H9 (cell line): ENCODE results near the gene ZBTB25. TPM values are rescaled to one million over a fixed set of nuclear protein-coding genes. Genes with fewer than 3 reads are reported as not detected.

Source experiments
- DNase-seq: peaks from one replicate; pipeline ENCODE4 v3.0.0-alpha.2; 2017
- H2AFZ ChIP-seq: one replicate; pipeline ENCODE4 v1.6.1; 2013; ENCODE audit warnings: mild to moderate bottlenecking, low read length, control low read depth, moderate library complexity
- H2AK5ac ChIP-seq: 2 replicates; pipeline ENCODE4 v1.6.1; 2013; ENCODE audit warnings: low read length, control low read depth, mixed read lengths; ENCODE audit not compliant: insufficient read length
- H2BK120ac ChIP-seq: one replicate; pipeline ENCODE4 v1.6.1; 2013; ENCODE audit warnings: low read depth, mild to moderate bottlenecking, low read length, control low read depth, inconsistent platforms; ENCODE audit not compliant: poor library complexity, severe bottlenecking
- H2BK12ac ChIP-seq: 2 replicates; pipeline ENCODE4 v1.6.1; 2013; ENCODE audit warnings: low read length, control low read depth, mixed read lengths, low read depth; ENCODE audit not compliant: insufficient read length
- H2BK15ac ChIP-seq: 2 replicates; pipeline ENCODE4 v1.6.1; 2013; ENCODE audit warnings: low read depth, low read length, control low read depth
- H2BK20ac ChIP-seq: one replicate; pipeline ENCODE4 v1.6.1; 2013; ENCODE audit warnings: low read depth, mild to moderate bottlenecking, low read length, control low read depth, inconsistent platforms; ENCODE audit not compliant: poor library complexity, severe bottlenecking
- H2BK5ac ChIP-seq: 2 replicates; pipeline ENCODE4 v1.6.1; 2013; ENCODE audit warnings: low read length, control low read depth, mixed read lengths; ENCODE audit not compliant: insufficient read length
- H3K14ac ChIP-seq: 2 replicates; pipeline ENCODE4 v1.6.1; 2013; ENCODE audit warnings: low read length, control low read depth; ENCODE audit not compliant: insufficient read depth
- H3K18ac ChIP-seq: 2 replicates; pipeline ENCODE4 v1.6.1; 2013; ENCODE audit warnings: low read depth, mild to moderate bottlenecking, mixed read lengths, low read length, control low read depth; ENCODE audit not compliant: insufficient read length
- H3K23ac ChIP-seq: 2 replicates; pipeline ENCODE4 v1.6.1; 2013; ENCODE audit warnings: low read length, control low read depth, mixed read lengths, low read depth; ENCODE audit not compliant: insufficient read length
- H3K23me2 ChIP-seq: 2 replicates; pipeline ENCODE4 v1.6.1; 2013; ENCODE audit warnings: low read depth, mild to moderate bottlenecking, mixed read lengths, low read length, control low read depth; ENCODE audit not compliant: insufficient read length, poor library complexity, severe bottlenecking
- H3K27ac ChIP-seq: 2 replicates; pipeline ENCODE4 v1.5.1; 2013; ENCODE audit warnings: low read length, control low read depth, mixed read lengths, low read depth; ENCODE audit not compliant: insufficient read length
- H3K27me3 ChIP-seq: 2 replicates; pipeline ENCODE4 v1.6.1; 2013; ENCODE audit warnings: low read length, control low read depth, inconsistent platforms; ENCODE audit not compliant: insufficient read depth
- H3K4ac ChIP-seq: 2 replicates; pipeline ENCODE4 v1.6.1; 2013; ENCODE audit warnings: low read depth, mild to moderate bottlenecking, control low read depth, inconsistent platforms, low read length, moderate library complexity
- H3K4me1 ChIP-seq: 2 replicates; pipeline ENCODE4 v1.6.1; 2013; ENCODE audit warnings: low read length, control low read depth, inconsistent platforms; ENCODE audit not compliant: insufficient read depth
- H3K4me2 ChIP-seq: 2 replicates; pipeline ENCODE4 v1.6.1; 2013; ENCODE audit warnings: low read length, control low read depth, mixed read lengths; ENCODE audit not compliant: insufficient read length, insufficient read depth
- H3K56ac ChIP-seq: 2 replicates; pipeline ENCODE4 v1.6.1; 2013; ENCODE audit warnings: low read depth, mild to moderate bottlenecking, mixed read lengths, low read length, control low read depth; ENCODE audit not compliant: insufficient read length
- H3K79me1 ChIP-seq: 2 replicates; pipeline ENCODE4 v1.6.1; 2013; ENCODE audit warnings: low read depth, mild to moderate bottlenecking, moderate library complexity, low read length, control low read depth, inconsistent platforms; ENCODE audit not compliant: insufficient read depth, poor library complexity, severe bottlenecking
- H3K79me2 ChIP-seq: 2 replicates; pipeline ENCODE4 v1.6.1; 2013; ENCODE audit warnings: low read length, control low read depth, inconsistent platforms; ENCODE audit not compliant: insufficient read depth
- H3K9ac ChIP-seq: 2 replicates; pipeline ENCODE4 v1.6.1; 2013; ENCODE audit warnings: low read length, control low read depth, mixed read lengths; ENCODE audit not compliant: insufficient read length; ENCODE audit errors: extremely low read depth
- H3K9me3 ChIP-seq: one replicate; pipeline ENCODE4 v1.6.1; 2013; ENCODE audit warnings: low read depth, low read length, inconsistent platforms; ENCODE audit not compliant: control insufficient read depth
- H3T11ph ChIP-seq: one replicate; pipeline ENCODE4 v1.6.1; 2013; ENCODE audit warnings: mild to moderate bottlenecking, low read length, control low read depth, inconsistent platforms
- H4K20me1 ChIP-seq: one replicate; pipeline ENCODE4 v1.6.1; 2013; ENCODE audit not compliant: control insufficient read depth, insufficient read length, insufficient read depth
- H4K5ac ChIP-seq: 2 replicates; pipeline ENCODE4 v1.6.1; 2013; ENCODE audit warnings: low read depth, mild to moderate bottlenecking, mixed read lengths, low read length, control low read depth; ENCODE audit not compliant: insufficient read length
- H4K8ac ChIP-seq: replicated peaks from 2 replicates; pipeline ENCODE4 v1.6.1; 2013; ENCODE audit warnings: low read length, control low read depth, mixed read lengths, low read depth; ENCODE audit not compliant: insufficient read length
- H4K91ac ChIP-seq: 2 replicates; pipeline ENCODE4 v1.6.1; 2013; ENCODE audit warnings: low read depth, mild to moderate bottlenecking, moderate library complexity, mixed read lengths, low read length, control low read depth; ENCODE audit not compliant: insufficient read length
- H3K27ac Mint-ChIP-seq, 3 experiments: 2 replicates in 2 of 3; 3 replicates in 1 of 3; pipeline ENCODE4 v1.8.0; 2020 to 2021; ENCODE audit warnings: mixed read lengths in 3 of 3, mild to moderate bottlenecking in 1 of 3, moderate library complexity in 1 of 3
- H3K27me3 Mint-ChIP-seq: 2 replicates; pipeline ENCODE4 v1.8.0; 2021; ENCODE audit warnings: low read depth, mild to moderate bottlenecking, moderate library complexity, mixed read lengths
- H3K36me3 Mint-ChIP-seq, 3 experiments: 2 replicates in 2 of 3; 3 replicates in 1 of 3; pipeline ENCODE4 v1.8.0; 2020 to 2021; ENCODE audit warnings: low read depth in 3 of 3, mixed read lengths in 3 of 3; ENCODE audit not compliant: insufficient read depth in 1 of 3
- H3K4me1 Mint-ChIP-seq, 2 experiments: 2 replicates each; pipeline ENCODE4 v1.8.0; 2020; ENCODE audit warnings: mixed read lengths in 2 of 2
- H3K4me3 Mint-ChIP-seq, 2 experiments: 2 replicates in 1 of 2; 3 replicates in 1 of 2; pipeline ENCODE4 v1.8.0; 2020 to 2021; ENCODE audit warnings: mild to moderate bottlenecking in 2 of 2, mixed read lengths in 2 of 2, moderate library complexity in 1 of 2
- H3K9me3 Mint-ChIP-seq, 2 experiments: 2 replicates in 1 of 2; 3 replicates in 1 of 2; pipeline ENCODE4 v1.8.0; 2020; ENCODE audit warnings: mild to moderate bottlenecking in 2 of 2, mixed read lengths in 2 of 2, moderate library complexity in 1 of 2
- CTCF ChIP-seq: fragments of 200-600 bp; sonication (generic); conservative IDR thresholded peaks from 3 replicates; pipeline ENCODE4 v1.8.0; 2021; ENCODE audit warnings: antibody characterized with exemption, mild to moderate bottlenecking
- WGBS: extraction: QIAGEN DNeasy Blood & Tissue Kit; methylation state at CpG from one replicate; pipeline ENCODE4 v1.1.7; 2013; ENCODE audit warnings: missing lambda C conversion rate, low lambda C conversion rate, mixed read lengths; ENCODE audit not compliant: insufficient read length; ENCODE audit errors: extremely low coverage; 5-methylcytosine and 5-hydroxymethylcytosine counted together
- total RNA-seq: library from RNA; stranded (reverse); gene quantifications from 2 replicates; pipeline ENCODE4 v1.2.1, GENCODE V29; 2021

The ZBTB25 gene
- total RNA-seq, 1 experiment from 2014 or later, result 8.2 TPM

- no peak overlapping the region for H2BK120ac ChIP-seq
- H3K79me2 ChIP-seq, result no peaks in the 10 kb centered on the region
- H3K4me2 ChIP-seq, result no peak overlapping the region
- H3K18ac ChIP-seq, result no peak overlapping the region
- no peak overlapping the region for H3K9ac ChIP-seq
- no peaks in the 10 kb centered on the region for H3K9me3 Mint-ChIP-seq
- H3K4ac ChIP-seq, result no peak overlapping the region
- no peak overlapping the region for H2AK5ac ChIP-seq
- H3K79me1 ChIP-seq, result no peaks in the 10 kb centered on the region
- H3K14ac ChIP-seq, result no peak overlapping the region
- H4K91ac ChIP-seq, result no peak overlapping the region
- H3K27ac Mint-ChIP-seq, result peak overlapping the region in 1 of 3 experiments; percentile 50; a peak in 1 of 7 replicates
- H2BK15ac ChIP-seq, result no peak overlapping the region
- H3K4me1 ChIP-seq, result no peaks in the 10 kb centered on the region
- no peak overlapping the region for H3K56ac ChIP-seq
- no peaks in the 10 kb centered on the region for H4K20me1 ChIP-seq
- no CpG with 5 or more reads among the region's 3 CpGs for WGBS
- no peak overlapping the region for H2BK12ac ChIP-seq
- no peak overlapping the region for H4K5ac ChIP-seq
- no peak overlapping the region for H3T11ph ChIP-seq
- peaks cover 11 to 13% of the 10 kb centered on the region in 2 experiments for H3K4me1 Mint-ChIP-seq
- H2AFZ ChIP-seq, result no peak overlapping the region
- H3K9me3 ChIP-seq, result no peaks in the 10 kb centered on the region
- H3K27me3 Mint-ChIP-seq, result peaks cover 1% of the 10 kb centered on the region; the same call in 1 of the 2 replicates
- H2BK20ac ChIP-seq, result no peak overlapping the region
- H3K36me3 Mint-ChIP-seq, result peaks cover 14 to 43% (median 18%) of the 10 kb centered on the region in 3 experiments; a peak in 6 of 7 replicates
- peaks cover 14% of the 10 kb centered on the region for H3K23me2 ChIP-seq
- TF ChIP-seq CTCF, result no peak
- no peak for DNase-seq
- no peak overlapping the region for H3K23ac ChIP-seq
- H2BK5ac ChIP-seq, result no peak overlapping the region
- H3K27me3 ChIP-seq, result no peaks in the 10 kb centered on the region
- no peak overlapping the region for H4K8ac ChIP-seq
- no peak overlapping the region for H3K27ac ChIP-seq
- H3K4me3 Mint-ChIP-seq, result no peak overlapping the region
Observed at GRCh38 chr14:64461221-64461620, 42.4 kb downstream of the ZBTB25 start.
